Activated CD4-positive, alpha-beta T cell treated with anti-CD3 and anti-CD28 coated beads, Interleukin-2, amount 50 U/mL, for 4 hours (primary cell): Measurements from ENCODE around the gene ZNF546.
"Not testable (repeated sequence)": the region's sequence is repeated elsewhere in the genome, so short reads cannot be mapped to it uniquely, and the experiment has no call there.

ENCODE experiments used
- DNase-seq, 2 experiments: peaks; one replicate each; pipeline ENCODE4 v3.0.0-alpha.2; 2020

ZNF546 gene

DNA sequence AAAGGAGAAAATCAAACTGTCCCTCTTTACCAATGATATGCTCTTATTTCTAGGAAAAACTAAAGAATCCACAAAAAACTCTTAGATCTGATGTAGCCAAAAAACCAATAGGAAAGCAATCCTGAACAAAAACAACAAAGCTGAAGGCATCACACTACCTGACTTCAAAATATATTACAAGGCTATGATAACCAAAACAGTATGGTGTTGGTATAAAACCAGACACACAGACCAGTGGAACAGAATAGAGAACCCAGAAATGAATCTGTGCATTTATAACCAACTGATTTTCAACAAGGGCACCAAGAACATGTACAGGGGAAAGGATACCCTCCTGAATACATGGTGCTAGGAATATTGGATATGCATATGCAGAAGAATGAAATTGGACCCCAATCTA, 9.7 kb upstream of the ZNF546 start:
- no peak for DNase-seq

DNA sequence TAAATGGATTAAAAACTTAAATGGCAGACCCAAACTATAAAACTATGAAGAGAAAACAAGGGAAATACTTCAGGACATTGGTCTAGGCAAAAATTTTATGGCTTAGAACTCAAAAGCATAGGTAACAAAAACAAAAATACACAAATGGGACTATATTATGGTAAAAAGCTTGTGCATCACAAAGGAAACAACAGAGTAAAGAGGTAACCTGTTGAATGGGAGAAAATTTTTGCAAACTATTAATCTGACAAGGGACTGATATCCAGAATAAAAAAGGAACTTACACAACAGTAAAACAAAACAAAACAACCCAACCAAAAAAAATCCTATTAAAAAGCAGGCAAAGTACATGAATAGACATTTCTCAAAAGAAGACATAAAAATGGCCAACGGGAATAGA, 9.3 kb upstream of the ZNF546 start:
- no peak for DNase-seq

DNA sequence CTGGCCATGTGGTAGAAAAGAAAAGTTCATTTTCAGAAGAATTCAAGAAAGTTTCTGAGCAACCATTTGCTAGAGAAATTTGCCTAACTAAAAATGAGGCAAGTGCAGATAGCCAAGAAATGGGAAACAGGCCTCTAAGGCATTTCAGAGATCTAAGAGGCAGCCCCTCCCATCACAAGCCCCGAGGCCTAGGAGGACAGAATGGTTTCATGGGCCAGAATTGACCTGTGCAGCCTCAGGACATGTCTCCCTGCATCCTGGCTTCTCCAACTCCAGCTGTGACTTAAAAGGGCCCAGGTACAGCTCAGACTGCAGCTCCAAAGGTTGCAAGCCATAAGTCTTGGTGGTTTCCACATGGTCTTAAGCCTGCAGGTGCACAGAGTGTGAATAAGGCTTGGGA, 3.3 kb upstream of the ZNF546 start:
- no peak for DNase-seq

DNA sequence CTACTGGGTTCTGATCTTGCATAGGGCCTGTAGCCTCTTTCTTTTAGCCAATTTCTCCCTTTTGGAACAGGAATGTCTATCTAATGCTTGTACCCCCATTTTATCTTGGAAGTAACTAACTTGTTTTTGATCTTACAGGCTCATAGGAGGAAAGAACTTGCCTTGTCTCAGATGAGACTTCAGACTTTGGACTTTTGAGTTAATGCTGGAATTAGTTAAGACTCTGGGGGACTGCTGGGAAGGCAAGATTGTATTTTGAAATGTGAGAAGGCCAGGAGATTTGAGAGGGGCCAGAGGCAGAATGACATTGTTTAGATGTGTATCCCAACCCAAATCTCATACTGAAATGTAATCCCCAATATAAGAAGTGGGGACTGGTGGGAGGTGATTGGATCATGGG, 2.5 kb upstream of the ZNF546 start:
- no peak for DNase-seq

DNA sequence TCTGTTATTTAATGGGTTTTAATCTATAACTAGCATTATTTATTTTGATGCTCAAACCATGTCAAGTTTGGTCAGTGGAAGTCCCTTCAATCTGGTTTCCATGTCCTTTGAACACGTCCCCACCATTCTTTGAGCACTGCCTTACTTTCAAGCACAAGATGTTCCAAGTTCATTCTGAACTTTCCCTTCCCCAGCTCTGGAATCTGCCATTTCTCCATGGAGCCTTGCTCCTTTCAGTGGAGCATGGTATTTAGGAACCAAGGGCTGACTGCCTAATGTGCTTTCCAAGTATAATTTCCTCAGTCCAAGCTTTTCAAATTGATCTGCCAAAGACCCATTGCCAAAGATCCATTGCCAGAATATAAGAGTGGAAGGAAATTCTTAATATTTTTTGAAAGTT, 1.1 kb upstream of the ZNF546 start:
- no peak for DNase-seq

DNA sequence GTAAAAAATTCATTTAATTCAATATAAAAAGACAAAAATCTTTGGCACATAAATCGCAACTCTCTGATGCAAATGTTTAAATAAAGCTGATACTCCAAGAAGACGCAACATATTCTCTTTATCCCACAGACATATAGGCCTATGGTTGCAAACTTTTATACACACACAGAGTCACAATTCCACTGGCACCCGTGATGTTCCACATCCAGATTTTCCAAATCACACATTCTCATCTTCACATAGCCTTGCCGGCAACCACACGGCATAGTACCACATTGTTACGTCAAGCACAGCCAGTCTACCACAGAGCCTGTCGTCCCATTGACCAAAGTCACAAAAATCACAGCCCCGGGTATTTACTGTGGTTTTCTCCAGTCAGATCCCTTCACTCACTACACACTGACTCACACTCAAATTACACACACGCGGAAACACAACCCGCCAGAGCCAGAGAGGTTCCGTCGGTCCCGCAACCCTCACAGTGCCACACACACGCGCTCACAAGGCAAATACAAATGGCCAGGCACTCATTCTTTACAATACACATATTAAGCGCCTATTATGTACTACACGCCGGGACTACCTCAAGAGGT, 546 bp upstream of the ZNF546 start:
- peak in 1 of 2 experiments; percentile 37 for DNase-seq

DNA sequence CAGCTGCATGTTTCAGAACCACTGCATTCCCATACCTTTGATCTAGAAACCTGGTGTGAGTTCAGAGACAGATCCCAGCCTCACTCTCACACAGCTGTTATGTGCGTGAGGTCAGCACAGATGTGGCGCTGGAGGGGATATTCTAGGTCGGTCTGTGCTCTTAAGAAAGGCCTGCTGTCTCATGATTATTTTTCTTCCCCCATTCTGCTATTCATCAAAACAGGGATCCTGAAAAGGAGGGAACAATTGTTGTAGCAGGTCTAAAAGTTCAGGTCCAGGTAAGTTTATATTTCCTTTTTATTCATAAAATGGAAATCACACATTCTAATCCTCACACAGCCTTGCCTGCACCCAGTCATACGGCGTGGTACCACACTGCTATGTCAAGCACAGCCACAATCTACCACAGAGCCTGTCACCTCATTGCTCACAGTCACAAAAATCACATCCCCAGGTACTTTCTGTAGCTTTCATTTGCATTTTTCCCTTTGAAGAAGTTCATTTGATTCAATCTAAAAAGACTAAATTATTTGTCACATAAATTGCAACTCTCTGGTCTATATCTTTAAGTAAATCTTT, 867 bp downstream of the ZNF546 start:
- DNase-seq, result no peak

DNA sequence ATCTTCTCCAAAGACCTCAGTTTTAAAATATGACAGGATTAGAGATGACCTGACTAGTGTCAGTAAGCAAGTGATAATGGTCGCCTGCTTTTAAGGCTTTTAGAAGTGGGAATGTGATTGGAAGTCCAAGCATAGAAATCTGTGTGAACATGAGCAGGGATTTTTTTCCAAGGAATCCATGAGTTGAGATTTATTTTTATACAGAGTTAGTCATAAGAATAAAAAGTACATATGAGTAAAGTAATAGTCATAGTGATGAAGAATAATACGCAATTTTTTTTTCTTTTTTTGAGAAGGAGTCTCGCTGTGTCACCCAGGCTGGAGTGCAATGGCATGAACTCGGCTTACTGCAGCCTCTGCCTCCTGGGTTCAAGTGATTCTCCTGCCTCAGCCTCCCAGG, 1.6 kb downstream of the ZNF546 start:
- DNase-seq, result no peak

DNA sequence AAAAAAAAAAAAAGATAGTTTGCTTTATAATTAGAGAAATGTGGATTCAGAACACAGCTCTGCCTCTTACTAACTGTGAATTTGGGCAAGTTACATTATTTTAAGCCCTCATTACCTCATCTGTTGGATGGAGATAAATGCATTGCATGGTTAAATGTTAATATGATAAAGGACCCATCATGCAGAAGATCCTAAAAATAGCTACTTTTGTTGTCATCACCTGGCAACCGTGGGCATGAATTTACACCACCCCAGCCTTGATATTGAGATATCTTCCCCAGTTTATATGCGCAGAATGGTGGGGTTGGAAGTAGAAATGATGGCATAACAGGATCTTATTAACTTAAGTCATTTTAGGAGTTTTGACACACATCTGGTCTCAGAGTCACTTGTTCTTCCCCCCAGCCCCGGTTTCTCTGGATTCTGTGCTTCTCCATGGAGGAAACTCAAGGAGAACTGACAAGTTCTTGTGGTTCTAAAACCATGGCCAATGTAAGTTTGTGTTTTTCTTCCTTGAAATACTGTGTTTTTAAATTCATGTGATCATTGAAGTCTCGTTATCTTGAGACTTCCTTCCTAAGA, 8.9 kb downstream of the ZNF546 start:
- DNase-seq, result no peak

DNA sequence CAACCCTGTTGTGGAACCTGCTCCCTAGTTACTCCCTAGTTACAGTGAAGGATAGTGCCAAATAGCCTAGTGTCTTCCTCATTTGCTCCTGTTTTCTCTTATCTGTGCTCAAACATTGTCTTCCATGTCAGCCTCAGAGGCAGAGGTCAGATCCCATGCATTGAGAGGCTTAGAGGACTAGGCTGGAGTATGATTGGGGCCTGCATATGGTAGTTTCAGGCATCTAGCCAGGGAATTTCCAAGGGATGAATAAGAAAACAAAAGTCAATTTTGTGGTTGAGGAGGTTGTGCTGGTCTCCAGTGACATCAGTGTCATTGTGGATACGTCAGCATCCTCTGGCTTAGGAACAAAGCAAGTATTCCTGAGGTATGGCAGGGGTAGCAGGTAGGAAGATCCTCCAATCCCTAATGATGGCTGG, 9.4 kb downstream of the ZNF546 start:
- DNase-seq, result no peak

DNA sequence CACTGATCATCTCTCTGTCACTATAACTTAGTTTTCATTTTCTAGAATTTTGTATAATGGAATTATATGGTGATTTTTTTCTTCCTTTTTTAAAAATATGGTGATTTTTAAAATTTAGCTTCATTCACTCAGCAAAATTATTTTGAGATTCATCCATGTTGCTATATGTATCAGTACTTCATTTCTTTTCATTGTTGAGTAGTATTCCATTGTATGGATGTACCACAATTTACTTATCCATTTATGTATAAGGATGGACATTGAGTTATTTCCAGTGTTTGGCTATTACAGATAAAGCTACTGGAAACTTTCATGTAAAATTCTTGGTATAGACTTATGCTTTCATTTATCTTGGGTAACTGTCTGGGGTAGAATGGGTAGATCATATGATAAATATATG, 12.8 kb downstream of the ZNF546 start:
- no peak for DNase-seq

DNA sequence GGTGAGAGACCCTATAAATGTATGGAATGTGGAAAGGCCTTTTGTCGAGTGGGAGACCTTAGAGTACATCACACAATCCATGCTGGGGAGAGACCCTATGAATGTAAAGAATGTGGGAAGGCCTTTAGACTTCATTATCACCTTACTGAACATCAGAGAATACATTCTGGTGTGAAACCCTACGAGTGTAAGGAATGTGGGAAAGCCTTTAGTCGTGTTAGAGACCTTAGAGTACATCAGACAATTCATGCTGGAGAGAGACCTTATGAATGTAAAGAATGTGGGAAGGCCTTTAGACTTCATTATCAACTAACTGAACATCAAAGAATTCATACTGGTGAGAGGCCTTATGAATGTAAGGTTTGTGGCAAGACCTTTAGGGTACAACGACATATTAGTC, 17.1 kb downstream of the ZNF546 start:
- no peak for DNase-seq

DNA sequence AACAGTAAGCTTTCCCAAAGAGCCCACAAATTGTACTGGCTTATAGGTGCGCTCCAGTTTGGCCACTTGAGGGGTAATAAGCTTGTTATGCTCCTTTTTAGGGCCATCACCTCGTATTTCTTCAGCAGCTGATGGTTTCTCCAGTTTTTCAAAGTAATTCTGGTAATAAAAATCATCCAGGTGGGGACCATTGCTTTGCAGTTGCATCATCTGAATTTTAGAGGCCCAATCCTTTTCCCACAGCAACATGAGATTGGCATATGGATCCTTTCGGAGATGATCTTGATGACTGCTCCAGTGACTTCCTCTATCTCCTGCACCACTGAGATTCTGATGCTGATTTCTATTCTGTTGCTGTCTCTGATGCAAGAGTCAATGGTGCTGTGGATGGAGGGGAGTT, 27.1 kb downstream of the ZNF546 start:
- DNase-seq, result no peak

DNA sequence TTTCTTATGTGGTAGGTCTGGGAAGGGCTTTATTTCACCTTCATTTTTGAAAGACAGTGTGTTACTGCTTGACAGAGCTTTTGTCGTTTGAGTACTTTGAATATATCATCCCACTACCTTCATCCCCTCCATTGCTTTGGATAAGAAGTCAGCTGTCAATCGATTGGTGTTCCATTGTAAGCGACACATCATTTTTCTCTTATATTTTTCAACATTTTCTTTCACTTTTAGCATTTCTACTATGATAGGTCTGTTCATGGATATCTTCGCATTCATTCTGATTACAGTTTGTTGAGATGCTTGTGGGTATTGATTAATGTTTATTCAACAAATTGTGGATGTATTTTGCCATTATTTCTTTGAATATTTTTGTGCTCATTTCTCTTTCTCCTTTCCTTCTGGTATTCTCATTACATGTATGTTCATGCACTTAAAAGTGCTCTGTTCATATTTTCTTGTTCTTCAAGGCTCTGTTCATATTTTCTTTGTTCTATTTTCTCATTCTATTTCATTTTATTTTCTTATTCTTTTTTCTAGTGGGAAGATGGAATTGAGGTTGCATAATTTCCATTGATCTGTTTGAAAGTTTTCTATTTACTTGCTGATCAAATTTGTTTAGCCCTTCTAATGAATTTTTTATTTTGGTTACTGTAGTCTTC, 29.2 kb downstream of the ZNF546 start:
- no peak for DNase-seq

DNA sequence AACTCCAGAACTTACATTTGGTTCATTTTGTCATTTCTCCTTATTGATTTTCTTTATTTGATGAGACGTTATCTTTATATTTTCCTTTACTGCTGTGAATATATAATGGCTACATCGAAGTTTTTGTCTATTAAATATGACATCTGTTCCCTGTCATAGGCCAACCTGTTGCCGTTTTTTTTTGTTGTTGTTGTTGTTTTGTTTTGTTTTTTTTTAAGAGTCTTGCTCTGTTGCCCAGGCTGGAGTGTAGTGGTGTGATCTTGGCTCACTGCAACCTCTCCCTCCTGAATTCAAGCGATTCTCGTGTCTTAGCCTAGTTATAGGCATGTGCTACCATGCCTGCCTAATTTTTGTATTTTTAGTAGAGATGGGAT, 29.7 kb downstream of the ZNF546 start:
- DNase-seq, result no peak

DNA sequence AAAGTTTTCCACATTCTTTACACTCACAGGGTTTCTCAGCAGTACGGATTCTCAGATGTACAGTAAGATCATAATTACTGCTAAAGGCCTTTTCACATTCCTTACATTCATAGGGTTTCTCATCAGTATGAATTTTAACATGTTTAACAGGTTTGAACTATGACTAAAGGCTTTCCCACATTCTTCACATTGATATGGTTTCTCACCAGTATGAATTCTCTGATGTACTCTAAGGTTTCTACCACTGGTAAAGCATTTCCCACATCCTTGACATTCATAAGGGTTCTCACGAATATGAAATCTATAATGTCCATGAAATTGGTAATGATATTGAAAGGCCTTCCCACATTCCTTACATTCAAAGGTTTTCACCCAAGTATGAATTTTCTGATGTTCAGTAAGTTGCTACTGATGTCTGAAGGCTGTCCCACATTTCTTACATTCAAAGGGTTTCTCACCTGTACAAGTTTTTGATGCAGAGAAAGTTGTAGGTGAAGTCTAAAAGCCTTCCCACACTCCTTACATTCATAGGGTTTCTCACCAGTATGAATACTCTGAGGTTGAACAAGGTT, 37.2 kb downstream of the ZNF546 start:
- DNase-seq, result no peak

DNA sequence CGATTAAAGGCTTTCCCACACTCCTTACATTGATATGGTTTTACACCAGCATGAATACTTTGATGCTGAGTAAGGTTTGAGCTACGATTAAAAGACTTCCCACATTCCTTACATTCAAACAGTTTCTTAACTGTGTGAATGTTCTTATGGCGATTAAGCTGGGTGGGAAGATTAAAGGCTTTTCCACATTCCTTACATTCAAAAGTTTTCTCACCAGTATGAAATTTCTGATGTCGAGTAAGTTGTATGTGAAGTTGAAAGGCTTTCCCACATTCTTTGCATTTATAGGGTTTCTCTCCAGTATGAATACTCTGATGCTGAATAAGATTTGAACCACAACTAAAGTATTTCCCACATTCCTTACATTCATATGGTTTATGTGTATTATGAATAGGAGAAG, 39.1 kb downstream of the ZNF546 start:
- no peak for DNase-seq

DNA sequence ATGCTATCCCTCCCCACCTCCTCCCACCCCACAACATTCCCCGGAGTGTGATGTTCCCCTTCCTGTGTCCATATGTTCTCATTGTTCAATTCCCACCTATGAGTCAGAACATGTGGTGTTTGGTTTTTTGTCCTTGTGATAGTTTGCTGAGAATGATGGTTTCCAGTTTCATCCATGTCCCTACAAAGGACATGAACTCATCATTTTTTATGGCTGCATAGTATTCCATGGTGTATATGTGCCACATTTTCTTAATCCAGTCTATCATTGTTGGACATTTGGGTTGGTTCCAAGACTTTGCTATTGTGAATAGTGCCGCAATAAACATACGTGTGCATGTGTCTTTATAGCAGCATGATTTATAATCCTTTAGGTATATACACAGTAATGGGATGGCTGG, 41.2 kb downstream of the ZNF546 start:
- DNase-seq, result not testable (repeated sequence)

DNA sequence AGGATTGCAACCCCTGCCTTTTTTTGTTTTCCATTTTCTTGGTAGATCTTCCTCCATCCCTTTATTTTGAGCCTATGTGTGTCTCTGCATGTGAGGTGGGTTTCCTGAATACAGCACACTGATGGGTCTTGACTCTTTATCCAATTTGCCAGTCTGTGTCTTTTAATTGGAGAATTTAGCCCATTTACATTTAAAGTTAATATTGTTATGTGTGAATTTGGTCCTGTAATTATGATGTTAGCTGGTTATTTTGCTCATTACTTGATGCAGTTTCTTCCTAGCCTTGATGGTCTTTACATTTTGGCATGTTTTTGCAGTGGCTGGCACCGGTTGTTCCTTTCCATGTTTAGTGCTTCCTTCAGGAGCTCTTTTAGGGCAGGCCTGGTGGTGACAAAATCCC, 44.9 kb downstream of the ZNF546 start:
- not testable (repeated sequence) for DNase-seq

DNA sequence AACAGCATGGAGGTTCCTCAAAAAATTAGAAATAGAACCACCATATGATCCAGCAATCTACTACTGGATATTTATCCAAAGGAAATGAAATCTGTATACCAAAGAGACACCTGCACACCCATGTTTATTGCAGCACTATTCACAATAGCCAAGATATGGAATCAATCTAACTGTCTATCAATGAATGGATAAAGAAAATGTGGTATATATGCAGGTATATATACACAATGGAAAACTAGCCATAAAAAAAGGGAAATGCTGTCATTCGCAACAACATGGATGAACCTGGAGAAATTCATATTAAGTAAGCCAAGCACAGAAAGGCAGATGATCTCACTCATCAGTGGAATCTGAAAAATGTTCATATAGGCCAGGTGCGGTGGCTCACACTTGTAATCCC, 56.6 kb downstream of the ZNF546 start:
- DNase-seq, result no peak

DNA sequence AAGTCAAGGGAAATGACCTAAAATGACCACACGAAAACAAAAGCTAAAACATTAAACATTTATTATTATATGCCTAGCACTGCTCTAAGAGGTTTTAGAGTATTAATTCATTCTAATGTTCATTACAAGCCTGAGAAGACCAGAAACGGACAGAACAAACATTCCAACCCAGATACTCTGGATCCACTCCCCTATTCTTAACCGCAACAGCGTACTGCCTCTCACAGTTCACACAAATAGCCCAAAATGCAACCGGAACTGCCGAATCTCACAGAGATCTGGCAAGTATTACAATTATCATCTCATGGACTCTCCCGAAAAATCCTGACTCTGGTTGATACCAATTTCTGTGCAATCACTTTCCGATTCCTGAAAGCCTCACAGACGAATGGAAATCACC, 57.8 kb downstream of the ZNF546 start:
- DNase-seq, result no peak

DNA sequence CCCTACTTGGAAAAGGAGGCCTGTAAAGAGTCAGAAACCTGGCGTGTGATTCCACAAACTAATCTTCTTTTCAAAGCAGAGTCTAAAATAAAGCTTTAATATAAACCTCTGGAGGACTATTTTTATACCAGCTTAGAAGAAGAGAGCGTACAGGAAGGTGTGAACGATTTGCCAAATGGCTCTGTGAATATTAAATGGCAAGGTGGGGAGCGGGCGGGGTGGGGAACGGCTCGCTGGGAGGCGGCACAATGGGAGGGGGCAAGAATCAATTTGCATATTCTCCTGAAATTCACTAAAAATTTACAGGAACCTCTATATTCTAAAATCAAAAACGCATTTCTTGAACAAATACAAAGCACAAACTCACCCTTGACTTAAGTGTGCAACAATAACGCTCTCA, 58.2 kb downstream of the ZNF546 start:
- no peak for DNase-seq

DNA sequence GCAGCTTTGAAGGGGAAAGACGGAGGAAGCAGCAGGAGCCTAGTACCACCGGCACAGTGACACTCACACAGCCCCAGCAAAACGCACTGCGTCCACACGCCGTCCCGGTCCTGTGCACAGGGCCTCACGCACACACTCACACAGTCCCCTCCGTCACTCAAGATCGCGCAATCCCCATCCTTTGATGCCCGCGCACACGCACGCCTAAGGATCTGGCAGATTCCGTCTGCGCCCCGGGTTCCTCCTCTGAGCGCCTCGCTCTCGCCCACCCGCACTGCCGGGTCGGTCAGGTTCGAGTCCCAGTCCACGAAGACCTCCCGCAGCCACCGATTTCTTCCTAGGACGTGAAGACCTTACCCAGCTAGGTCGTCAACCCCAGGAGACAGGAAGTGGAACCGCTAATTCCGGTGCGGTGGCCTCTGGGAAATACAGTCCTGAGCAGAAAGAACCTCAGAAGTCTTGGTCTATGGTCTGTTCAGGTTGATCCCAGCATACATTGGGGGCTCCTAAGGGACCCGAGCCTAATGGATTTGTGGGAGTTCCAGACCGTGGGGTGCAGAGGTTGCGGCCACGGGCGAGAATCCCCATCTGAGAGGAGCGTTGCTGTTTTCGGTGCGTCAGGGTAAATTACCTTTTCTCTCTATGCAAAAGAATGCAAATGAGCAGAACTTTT, 59.1 kb downstream of the ZNF546 start, which contains the start of gene ZNF780B:
Gene ZNF780B, minus strand, starts transcription at position 400 of the 673 bp plus-strand sequence. CDS start 5,899 bp downstream, outside the sequence.
- DNase-seq, result peak; percentile 53 to 56
